T-cell (primary cell): ENCODE measurements around the gene TULP1. TPM values are rescaled to one million over a fixed set of nuclear protein-coding genes. Genes with fewer than 3 reads are reported as not detected.

Experiments
- ATAC-seq, 4 experiments: fragments of 200-7000 bp in 3 of 4; fragments of 150-1000 bp in 1 of 4; cut with Tn5 transposase; replicated peaks in 1 of 4; 1 replicate in 3 of 4; 2 replicates in 1 of 4; pipeline ENCODE4 v1.10.0; 2021; ENCODE audit warnings: moderate library complexity in 3 of 4, mild to moderate bottlenecking in 2 of 4, moderate number of reproducible peaks in 1 of 4
- CTCF ChIA-PET, 2 donors: fragments of 300-600 bp; sonication (Branson Sonifier 250); formaldehyde crosslinking; loops; one replicate each; lab custom pipeline; 2022; ENCODE audit warnings: antibody characterized with exemption in 2 of 2; lab: Charles Lee
- POLR2A ChIA-PET, 2 donors: fragments of 300-600 bp; sonication (Branson Sonifier 250); formaldehyde crosslinking; loops; one replicate each; lab custom pipeline; 2022; ENCODE audit warnings: antibody characterized with exemption in 2 of 2; lab: Charles Lee
- DNase-seq, 35 experiments: peaks; one replicate each; pipeline versions ENCODE4 v3.0.0 to v3.0.0-alpha.2; 2013 to 2023
- H3K27ac ChIP-seq: one replicate; pipeline ENCODE4 v1.5.1; 2013; ENCODE audit warnings: low read length
- H3K27me3 ChIP-seq, 2 experiments: replicated peaks in 1 of 2; 1 replicate in 1 of 2; 2 replicates in 1 of 2; pipeline versions ENCODE4 v1.6.1 to v1.7.0; 2013; ENCODE audit warnings: low read length in 1 of 2, mixed read lengths in 1 of 2; ENCODE audit not compliant: control insufficient read depth in 2 of 2, insufficient read depth in 2 of 2; ENCODE audit errors: extremely low read depth in 1 of 2
- H3K36me3 ChIP-seq, 2 donors: 1 replicate in 1 of 2; 2 replicates in 1 of 2; pipeline versions ENCODE4 v1.6.1 to v1.7.0; 2013; ENCODE audit warnings: low read length in 1 of 2; ENCODE audit not compliant: control insufficient read depth in 2 of 2, insufficient read depth in 1 of 2; ENCODE audit errors: extremely low read depth in 1 of 2
- H3K4me1 ChIP-seq, 2 experiments: 1 replicate in 1 of 2; 2 replicates in 1 of 2; pipeline versions ENCODE4 v1.6.1 to v1.7.0; 2013; ENCODE audit warnings: low read length in 2 of 2, mixed read lengths in 1 of 2; ENCODE audit not compliant: insufficient read depth in 2 of 2, control insufficient read depth in 1 of 2; ENCODE audit errors: extremely low read depth in 1 of 2
- H3K4me3 ChIP-seq, 2 donors: 1 replicate in 1 of 2; 2 replicates in 1 of 2; pipeline versions ENCODE4 v1.5.1 to v1.7.0; 2013; ENCODE audit warnings: mild to moderate bottlenecking in 2 of 2, low read length in 1 of 2, moderate library complexity in 1 of 2; ENCODE audit not compliant: control insufficient read depth in 1 of 2; ENCODE audit errors: extremely low read depth in 1 of 2
- H3K9me3 ChIP-seq: 2 replicates; pipeline ENCODE4 v1.7.0; 2013
- H3K27ac Mint-ChIP-seq, 2 donors: one replicate each; pipeline ENCODE4 v1.8.0; 2020 to 2021; ENCODE audit warnings: mild to moderate bottlenecking in 2 of 2, mixed read lengths in 2 of 2
- H3K27me3 Mint-ChIP-seq, 2 donors: one replicate each; pipeline ENCODE4 v1.8.0; 2021 to 2022; ENCODE audit warnings: mixed read lengths in 2 of 2
- H3K36me3 Mint-ChIP-seq: one replicate; pipeline ENCODE4 v1.8.0; 2021; ENCODE audit warnings: mixed read lengths
- H3K4me1 Mint-ChIP-seq, 3 donors: one replicate each; pipeline ENCODE4 v1.8.0; 2020 to 2022; ENCODE audit warnings: mixed read lengths in 3 of 3, mild to moderate bottlenecking in 1 of 3
- H3K4me3 Mint-ChIP-seq, 3 donors: one replicate each; pipeline ENCODE4 v1.8.0; 2020 to 2022; ENCODE audit warnings: mild to moderate bottlenecking in 3 of 3, mixed read lengths in 3 of 3, moderate library complexity in 3 of 3
- H3K9me3 Mint-ChIP-seq, 3 donors: one replicate each; pipeline ENCODE4 v1.8.0; 2020 to 2022; ENCODE audit warnings: mixed read lengths in 3 of 3
- WGBS: methylation state at CpG from one replicate; pipeline ENCODE4 v1.1.5; 2013; ENCODE audit warnings: missing lambda C conversion rate; ENCODE audit not compliant: insufficient coverage; 5-methylcytosine and 5-hydroxymethylcytosine counted together
- total RNA-seq, 35 experiments: library from RNA in 6 of 35; stranded (reverse) in 6 of 35; fragments of 120-200 nt in 1 of 35; gene quantifications; one replicate each; pipeline versions ENCODE4 v1.2.1 to v1.2.4 and lab custom pipeline; 2013 to 2026

The TULP1 gene
- total RNA-seq, 5 donors from 2014 or later (not counting 1 experiment from before 2014, with no cell fraction given), result not detected

GRCh38 chr6:35494161-35494563 is 18.5 kb downstream of the TULP1 start:
- CTCF ChIA-PET, result no interaction called here
- H3K9me3 Mint-ChIP-seq, result no peaks in the 10 kb centered on the region
- peak overlapping the region; percentile 2 to 4 for H3K27ac Mint-ChIP-seq
- DNase-seq, result peak in 1 of 35 experiments; percentile 21
- POLR2A ChIA-PET, result interaction anchor here in 1 of 2 donors (0.5 kb wide), 1 partner anchor 1186 kb away, joined by 6 read pairs; no protein-coding TSS in a partner anchor
- H3K36me3 ChIP-seq, result no peaks in the 10 kb centered on the region
- H3K27me3 Mint-ChIP-seq, result peaks cover 0 to 5% of the 10 kb centered on the region in 2 donors
- no peak overlapping the region for H3K4me3 Mint-ChIP-seq
- WGBS, result no CpG with 5 or more reads among the region's 4 CpGs
- no peak overlapping the region for H3K4me3 ChIP-seq
- H3K4me1 Mint-ChIP-seq, result peaks cover 22 to 28% (median 23%) of the 10 kb centered on the region in 3 donors
- H3K27ac ChIP-seq, result no peak overlapping the region
- H3K36me3 Mint-ChIP-seq, result no peaks in the 10 kb centered on the region
- ATAC-seq, result no peak
- H3K27me3 ChIP-seq, result peaks cover 0 to 16% of the 10 kb centered on the region in 2 experiments
- no peaks in the 10 kb centered on the region for H3K9me3 ChIP-seq
- peaks cover 0 to 27% of the 10 kb centered on the region in 2 experiments for H3K4me1 ChIP-seq

GRCh38 chr6:35493307-35493983 is 19.3 kb downstream of the TULP1 start:
- Histone ChIP-seq H3K4me1 (peaks cover 0 to 23% of the 10 kb centered on the region in 2 experiments), H3K27ac (no peak overlapping the region), H3K9me3 (no peaks in the 10 kb centered on the region), H3K36me3 (no peaks in the 10 kb centered on the region), H3K4me3 (no peak overlapping the region), H3K27me3 (peaks cover 0 to 9% of the 10 kb centered on the region in 2 experiments)
- H3K4me1 Mint-ChIP-seq, result peaks cover 18 to 23% (median 19%) of the 10 kb centered on the region in 3 donors
- CTCF ChIA-PET, result no interaction called here
- WGBS, result 73% methylated on average over 24 of the region's 28 CpGs
- peaks cover 0 to 2% of the 10 kb centered on the region in 2 donors for H3K27me3 Mint-ChIP-seq
- POLR2A ChIA-PET, result no interaction called here
- H3K27ac Mint-ChIP-seq, result peak overlapping the region in 1 of 2 donors; percentile 4
- ATAC-seq, result no peak
- H3K4me3 Mint-ChIP-seq, result no peak overlapping the region
- no peaks in the 10 kb centered on the region for H3K36me3 Mint-ChIP-seq
- DNase-seq, result no peak
- no peaks in the 10 kb centered on the region for H3K9me3 Mint-ChIP-seq

GRCh38 chr6:35492974-35493284 is 19.8 kb downstream of the TULP1 start:
- Mint-ChIP-seq H3K36me3 (no peaks in the 10 kb centered on the region), H3K27ac (peak overlapping the region in 1 of 2 donors; percentile 53), H3K27me3 (no peaks in the 10 kb centered on the region), H3K4me1 (peaks cover 14 to 21% (median 15%) of the 10 kb centered on the region in 3 donors), H3K4me3 (no peak overlapping the region), H3K9me3 (no peaks in the 10 kb centered on the region)
- Histone ChIP-seq H3K9me3 (no peaks in the 10 kb centered on the region), H3K36me3 (no peaks in the 10 kb centered on the region), H3K4me3 (no peak overlapping the region), H3K27me3 (peaks cover 0 to 4% of the 10 kb centered on the region in 2 experiments), H3K27ac (no peak overlapping the region), H3K4me1 (peaks cover 0 to 22% of the 10 kb centered on the region in 2 experiments)
- no peak for ATAC-seq
- 100% methylated on average over 3 of the region's 7 CpGs for WGBS
- CTCF ChIA-PET, result no interaction called here
- DNase-seq, result no peak
- POLR2A ChIA-PET, result no interaction called here

- no peaks in the 10 kb centered on the region for H3K27me3 ChIP-seq
- Mint-ChIP-seq H3K27ac (peak overlapping the region in 1 of 2 donors; percentile 53), H3K4me3 (no peak overlapping the region), H3K9me3 (no peaks in the 10 kb centered on the region), H3K4me1 (peaks cover 13 to 21% (median 16%) of the 10 kb centered on the region in 3 donors), H3K36me3 (no peaks in the 10 kb centered on the region), H3K27me3 (no peaks in the 10 kb centered on the region)
- POLR2A ChIA-PET, result no interaction called here
- peaks cover 0 to 18% of the 10 kb centered on the region in 2 experiments for H3K4me1 ChIP-seq
- no peaks in the 10 kb centered on the region for H3K36me3 ChIP-seq
- no peak for ATAC-seq
- CTCF ChIA-PET, result no interaction called here
- H3K9me3 ChIP-seq, result no peaks in the 10 kb centered on the region
- no peak overlapping the region for H3K27ac ChIP-seq
- DNase-seq, result no peak
- no CpG with 5 or more reads among the region's 7 CpGs for WGBS
- no peak overlapping the region for H3K4me3 ChIP-seq
Observed at GRCh38 chr6:35492258-35492973, 20.3 kb downstream of the TULP1 start.

- no peak overlapping the region for H3K27ac Mint-ChIP-seq
- DNase-seq, result no peak
- no peaks in the 10 kb centered on the region for H3K36me3 Mint-ChIP-seq
- no peak for ATAC-seq
- no peak overlapping the region for H3K4me3 ChIP-seq
- CTCF ChIA-PET, result no interaction called here
- peaks cover 13 to 21% (median 16%) of the 10 kb centered on the region in 3 donors for H3K4me1 Mint-ChIP-seq
- H3K27me3 Mint-ChIP-seq, result no peaks in the 10 kb centered on the region
- POLR2A ChIA-PET, result no interaction called here
- peaks cover 0 to 17% of the 10 kb centered on the region in 2 experiments for H3K4me1 ChIP-seq
- H3K9me3 Mint-ChIP-seq, result no peaks in the 10 kb centered on the region
- no peaks in the 10 kb centered on the region for H3K27me3 ChIP-seq
- no peak overlapping the region for H3K27ac ChIP-seq
- no peaks in the 10 kb centered on the region for H3K36me3 ChIP-seq
- no peaks in the 10 kb centered on the region for H3K9me3 ChIP-seq
- H3K4me3 Mint-ChIP-seq, result no peak overlapping the region
- WGBS, result 30% methylated on average over 2 of the region's 5 CpGs
Observed at GRCh38 chr6:35491558-35492257, 21.0 kb downstream of the TULP1 start.

GRCh38 chr6:35490821-35491557 is 21.7 kb downstream of the TULP1 start:
- H3K36me3 ChIP-seq, result no peaks in the 10 kb centered on the region
- H3K4me1 ChIP-seq, result peaks cover 0 to 14% of the 10 kb centered on the region in 2 experiments
- H3K27me3 ChIP-seq, result no peaks in the 10 kb centered on the region
- H3K4me3 ChIP-seq, result no peak overlapping the region
- WGBS, result 89% methylated on average over 4 of the region's 8 CpGs
- ChIA-PET CTCF (interaction anchor here in 1 of 2 donors (0.5 kb wide), 1 partner anchor 1086 kb away, joined by 3 read pairs; no protein-coding TSS in a partner anchor), POLR2A (no interaction called here)
- no peak for ATAC-seq
- no peak for DNase-seq
- no peaks in the 10 kb centered on the region for H3K9me3 ChIP-seq
- Mint-ChIP-seq H3K36me3 (no peaks in the 10 kb centered on the region), H3K4me1 (peaks cover 13 to 21% (median 16%) of the 10 kb centered on the region in 3 donors), H3K9me3 (no peaks in the 10 kb centered on the region), H3K27ac (no peak overlapping the region), H3K27me3 (no peaks in the 10 kb centered on the region), H3K4me3 (no peak overlapping the region)
- no peak overlapping the region for H3K27ac ChIP-seq
